Fibroblast of the conjunctiva (primary cell): ENCODE results near the gene ATP5IF1.

Experiments
- DNase-seq: peaks from one replicate; pipeline ENCODE4 v3.0.0-alpha.2; 2010; ENCODE audit warnings: low read depth

Gene ATP5IF1

GRCh38 chr1:28235755-28236655, at the start of gene ATP5IF1:
ATP5IF1 (plus strand) TSS chr1:28236124; CDS start chr1:28236184, 60 bp downstream.
- peak; percentile 96 for DNase-seq

GRCh38 chr1:28190337-28190979, 45.5 kb upstream of the ATP5IF1 start:
- no peak for DNase-seq

- no peak for DNase-seq
Observed at GRCh38 chr1:28190996-28191645, 44.8 kb upstream of the ATP5IF1 start.

GRCh38 chr1:28193701-28194161, 42.2 kb upstream of the ATP5IF1 start:
- DNase-seq = no peak

GRCh38 chr1:28194326-28195035, 41.4 kb upstream of the ATP5IF1 start:
- no peak for DNase-seq

- DNase-seq = no peak
Observed at GRCh38 chr1:28195780-28196179, 40.1 kb upstream of the ATP5IF1 start.

GRCh38 chr1:28196330-28196729, 39.6 kb upstream of the ATP5IF1 start:
- no peak for DNase-seq

- DNase-seq = no peak
Observed at GRCh38 chr1:28197682-28198415, 38.1 kb upstream of the ATP5IF1 start.

- DNase-seq = no peak
Observed at GRCh38 chr1:28199328-28200233, 36.3 kb upstream of the ATP5IF1 start.

GRCh38 chr1:28200234-28200873, 35.6 kb upstream of the ATP5IF1 start:
- no peak for DNase-seq

GRCh38 chr1:28205243-28205642, 30.7 kb upstream of the ATP5IF1 start:
- DNase-seq = no peak

GRCh38 chr1:28208818-28209441, 27.0 kb upstream of the ATP5IF1 start:
- DNase-seq = peak; percentile 58

GRCh38 chr1:28209700-28210099, 26.2 kb upstream of the ATP5IF1 start:
- no peak for DNase-seq

- no peak for DNase-seq
Observed at GRCh38 chr1:28213315-28213714, 22.6 kb upstream of the ATP5IF1 start.

- DNase-seq = no peak
Observed at GRCh38 chr1:28229089-28229488, 6.8 kb upstream of the ATP5IF1 start.

- DNase-seq = no peak
Observed at GRCh38 chr1:28229996-28230395, 5.9 kb upstream of the ATP5IF1 start.

- DNase-seq = peak; percentile 81
Observed at GRCh38 chr1:28232558-28233263, 3.2 kb upstream of the ATP5IF1 start, which contains the start of gene DNAJC8. DNAJC8 (minus strand) TSS chr1:28233029; CDS start chr1:28232998, 31 bp downstream.

- no peak for DNase-seq
Observed at GRCh38 chr1:28233264-28233606, 2.7 kb upstream of the ATP5IF1 start.
